Mesendoderm (in vitro differentiated cells): ENCODE measurements around the gene ITGA11.

Source experiments
- DNase-seq: peaks from one replicate; pipeline ENCODE4 v3.0.0; 2013
- H2AK5ac ChIP-seq: 2 replicates; pipeline ENCODE4 v1.6.1; 2013; ENCODE audit warnings: low read length, inconsistent platforms
- H2BK120ac ChIP-seq: 2 replicates; pipeline ENCODE4 v1.6.1; 2013; ENCODE audit warnings: low read depth, mild to moderate bottlenecking, low read length, moderate library complexity, mixed read lengths
- H2BK15ac ChIP-seq: replicated peaks from 2 replicates; pipeline ENCODE4 v1.6.1; 2013; ENCODE audit warnings: low read depth, mild to moderate bottlenecking, moderate library complexity
- H2BK5ac ChIP-seq: 2 replicates; pipeline ENCODE4 v1.6.1; 2013; ENCODE audit warnings: low read length, inconsistent platforms
- H3K18ac ChIP-seq: 2 replicates; pipeline ENCODE4 v1.6.1; 2013; ENCODE audit warnings: mild to moderate bottlenecking, low read length, mixed read lengths
- H3K23ac ChIP-seq: one replicate; pipeline ENCODE4 v1.6.1; 2013; ENCODE audit warnings: low read length
- H3K27ac ChIP-seq: 2 replicates; pipeline ENCODE4 v1.5.1; 2013; ENCODE audit warnings: low read depth, mild to moderate bottlenecking, inconsistent platforms, low read length, moderate library complexity
- H3K27me3 ChIP-seq: 2 replicates; pipeline ENCODE4 v1.6.1; 2013; ENCODE audit warnings: low read length, control low read depth, mild to moderate bottlenecking, inconsistent platforms; ENCODE audit not compliant: insufficient read depth, poor library complexity
- H3K36me3 ChIP-seq: 2 replicates; pipeline ENCODE4 v1.6.1; 2013; ENCODE audit warnings: low read length, inconsistent platforms; ENCODE audit not compliant: control insufficient read depth, insufficient read depth
- H3K4ac ChIP-seq: one replicate; pipeline ENCODE4 v1.6.1; 2013; ENCODE audit warnings: low read depth, mild to moderate bottlenecking, low read length, moderate library complexity
- H3K4me1 ChIP-seq: 2 replicates; pipeline ENCODE4 v1.6.1; 2013; ENCODE audit warnings: low read depth, low read length, inconsistent platforms; ENCODE audit not compliant: control insufficient read depth
- H3K4me2 ChIP-seq: 2 replicates; pipeline ENCODE4 v1.6.1; 2013; ENCODE audit warnings: low read length
- H3K4me3 ChIP-seq: 2 replicates; pipeline ENCODE4 v1.5.1; 2013; ENCODE audit warnings: mild to moderate bottlenecking, low read length
- H3K56ac ChIP-seq: one replicate; pipeline ENCODE4 v1.6.1; 2013; ENCODE audit warnings: low read length
- H3K79me1 ChIP-seq: 2 replicates; pipeline ENCODE4 v1.6.1; 2013; ENCODE audit warnings: low read length, inconsistent platforms
- H3K79me2 ChIP-seq: 2 replicates; pipeline ENCODE4 v1.6.1; 2013; ENCODE audit warnings: mild to moderate bottlenecking, low read length; ENCODE audit not compliant: control insufficient read depth, insufficient read depth
- H3K9ac ChIP-seq: 2 replicates; pipeline ENCODE4 v1.6.1; 2013; ENCODE audit warnings: low read length, inconsistent platforms
- H4K5ac ChIP-seq: one replicate; pipeline ENCODE4 v1.6.1; 2013; ENCODE audit warnings: low read length
- H4K8ac ChIP-seq: one replicate; pipeline ENCODE4 v1.6.1; 2013; ENCODE audit warnings: low read depth, mild to moderate bottlenecking, control low read depth, low read length, moderate library complexity
- WGBS: extraction: QIAGEN DNeasy Blood & Tissue Kit; methylation state at CpG from one replicate; pipeline ENCODE4 v1.1.7; 2013; ENCODE audit warnings: low lambda C conversion rate, missing lambda C conversion rate; ENCODE audit not compliant: insufficient coverage; ENCODE audit errors: extremely low coverage; 5-methylcytosine and 5-hydroxymethylcytosine counted together

ITGA11 gene

DNA sequence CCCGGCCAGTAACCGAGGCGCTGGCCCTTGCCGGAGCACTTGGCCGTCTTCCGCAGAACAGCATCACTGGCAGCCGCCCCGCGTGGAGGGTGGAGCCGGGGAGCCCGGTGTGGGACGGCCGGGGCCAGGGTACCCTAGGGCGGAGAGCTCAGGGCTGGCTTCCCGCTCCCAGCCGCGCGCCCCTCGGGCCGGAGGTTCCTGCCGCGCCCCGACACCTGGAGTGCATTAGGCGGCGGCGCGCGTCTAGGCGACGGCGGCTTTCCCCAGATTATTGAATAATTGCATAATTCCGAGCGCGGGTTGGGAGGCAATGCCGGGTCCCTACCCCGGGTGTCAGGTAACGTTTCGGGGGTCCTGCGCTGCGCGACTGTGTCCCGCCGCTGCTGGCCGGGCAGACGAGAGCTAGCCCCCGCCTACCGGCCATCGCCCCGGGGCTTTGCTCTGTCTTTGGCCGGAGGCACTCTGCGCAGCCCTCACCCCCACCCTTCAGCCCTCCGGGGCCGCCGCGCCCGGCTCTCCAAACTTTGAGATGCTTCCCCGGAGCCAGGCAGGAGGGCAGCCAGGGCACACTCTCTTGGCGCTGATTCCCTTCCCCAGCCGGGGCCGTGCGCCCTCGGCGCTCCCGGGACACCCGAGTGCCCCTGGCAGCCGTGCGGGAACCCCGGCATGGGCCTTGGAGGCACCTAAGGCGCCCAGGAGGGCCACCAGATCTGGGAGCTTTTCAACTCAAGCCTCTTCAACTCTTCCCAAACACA is 749 bp downstream of the ITGA11 start:
- Histone ChIP-seq H3K36me3 (no peaks in the 10 kb centered on the region), H2AK5ac (no peak overlapping the region), H2BK15ac (no peak overlapping the region), H3K56ac (peak overlapping the region; percentile 73), H3K23ac (peak overlapping the region; percentile 80), H3K4me3 (peak overlapping the region; percentile 24), H2BK120ac (no peak overlapping the region), H3K79me2 (no peaks in the 10 kb centered on the region), H3K4me1 (peaks cover 3% of the 10 kb centered on the region), H3K79me1 (no peaks in the 10 kb centered on the region), H4K8ac (no peak overlapping the region), H3K9ac (peak overlapping the region; percentile 67), H3K4ac (no peak overlapping the region), H2BK5ac (no peak overlapping the region), H3K27me3 (peaks cover 12% of the 10 kb centered on the region), H3K27ac (no peak overlapping the region), H3K4me2 (peak overlapping the region; percentile 98), H4K5ac (no peak overlapping the region), H3K18ac (peak overlapping the region; percentile 19)
- DNase-seq = peak; percentile 21
- WGBS = no CpG with 5 or more reads among the region's 69 CpGs

DNA sequence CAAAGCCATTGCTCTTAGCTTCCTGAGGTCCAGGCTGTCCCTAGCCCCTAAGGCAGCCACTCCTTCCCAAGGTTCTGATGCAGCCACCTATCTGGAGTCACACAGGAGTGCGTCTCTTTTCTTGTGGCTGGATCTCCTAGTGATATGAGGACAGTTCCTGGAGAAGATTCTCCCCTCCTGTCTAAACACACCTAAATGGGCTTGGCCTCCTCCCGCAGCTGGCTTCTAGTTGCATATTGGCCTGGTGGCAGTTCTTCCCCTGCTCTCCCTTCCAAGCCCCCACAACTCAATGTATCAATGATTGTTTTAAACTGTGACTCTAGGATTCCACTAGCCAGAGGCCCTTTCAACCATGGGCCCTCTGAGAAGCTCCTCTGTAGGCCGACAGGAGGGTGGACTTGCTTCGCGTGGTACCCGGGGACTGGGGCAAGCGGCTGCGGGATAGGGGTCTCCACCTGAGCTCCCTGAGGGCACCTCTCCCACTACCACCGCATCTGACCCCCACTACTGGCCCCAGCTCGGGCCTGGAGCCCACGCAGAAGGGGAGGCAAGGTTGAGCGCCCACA is 1.4 kb downstream of the ITGA11 start:
- Histone ChIP-seq H4K5ac (no peak overlapping the region), H3K4me1 (peaks cover 3% of the 10 kb centered on the region), H3K4me2 (no peak overlapping the region), H3K79me2 (no peaks in the 10 kb centered on the region), H3K18ac (no peak overlapping the region), H2BK120ac (no peak overlapping the region), H2AK5ac (no peak overlapping the region), H3K56ac (no peak overlapping the region), H2BK5ac (no peak overlapping the region), H3K79me1 (no peaks in the 10 kb centered on the region), H3K27ac (no peak overlapping the region), H3K23ac (no peak overlapping the region), H3K36me3 (no peaks in the 10 kb centered on the region), H3K27me3 (peaks cover 12% of the 10 kb centered on the region), H3K9ac (no peak overlapping the region), H4K8ac (no peak overlapping the region), H2BK15ac (no peak overlapping the region), H3K4ac (no peak overlapping the region), H3K4me3 (no peak overlapping the region)
- WGBS = no CpG with 5 or more reads among the region's 12 CpGs
- no peak for DNase-seq

DNA sequence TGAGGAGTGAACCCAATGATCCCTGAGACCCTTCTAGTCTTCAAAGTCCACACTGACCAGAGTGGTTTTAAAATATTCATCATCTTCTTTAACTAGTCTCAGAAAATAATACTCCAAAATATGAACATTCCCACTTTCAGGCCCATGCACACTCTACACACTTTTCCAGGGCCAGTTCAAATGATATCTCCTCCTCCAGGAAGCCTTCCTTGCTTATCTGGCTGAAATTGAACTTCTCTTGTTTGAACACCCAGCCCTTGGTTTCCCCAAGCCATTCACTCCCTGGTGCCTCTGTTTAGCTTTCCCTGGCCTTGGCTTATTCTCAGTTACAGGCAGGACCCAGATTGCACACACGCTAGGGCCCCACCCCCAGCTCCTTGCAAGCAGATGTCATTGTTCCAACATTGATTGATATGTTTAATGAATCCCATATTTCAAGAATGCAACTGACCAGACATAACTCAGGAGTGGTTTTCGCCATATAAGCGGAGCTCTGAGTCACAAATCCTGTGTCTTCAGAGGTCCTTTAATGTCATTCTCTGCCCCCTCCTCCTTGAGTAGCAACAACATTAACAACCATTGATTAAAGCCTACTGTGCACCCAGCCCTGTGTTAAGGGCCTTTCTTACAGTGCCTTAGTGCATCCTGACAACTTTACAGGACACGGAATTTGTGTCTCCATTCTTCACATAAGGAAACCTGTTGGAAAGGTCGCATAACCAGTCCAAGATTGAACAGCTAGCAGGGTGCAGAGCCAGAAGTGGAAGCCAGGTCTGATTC is 2.1 kb downstream of the ITGA11 start:
- DNase-seq = no peak
- H3K79me2 ChIP-seq = no peaks in the 10 kb centered on the region
- H3K56ac ChIP-seq = no peak overlapping the region
- no peak overlapping the region for H4K5ac ChIP-seq
- no peak overlapping the region for H2AK5ac ChIP-seq
- H3K9ac ChIP-seq = no peak overlapping the region
- H2BK15ac ChIP-seq = no peak overlapping the region
- H3K4me3 ChIP-seq = no peak overlapping the region
- peaks cover 3% of the 10 kb centered on the region for H3K4me1 ChIP-seq
- no peak overlapping the region for H3K4me2 ChIP-seq
- no peak overlapping the region for H2BK5ac ChIP-seq
- H4K8ac ChIP-seq = no peak overlapping the region
- no peak overlapping the region for H3K23ac ChIP-seq
- no peak overlapping the region for H3K18ac ChIP-seq
- H3K27ac ChIP-seq = no peak overlapping the region
- H3K36me3 ChIP-seq = no peaks in the 10 kb centered on the region
- H3K4ac ChIP-seq = no peak overlapping the region
- no CpG with 5 or more reads among the region's 5 CpGs for WGBS
- H3K27me3 ChIP-seq = peaks cover 12% of the 10 kb centered on the region
- no peak overlapping the region for H2BK120ac ChIP-seq
- H3K79me1 ChIP-seq = no peaks in the 10 kb centered on the region

DNA sequence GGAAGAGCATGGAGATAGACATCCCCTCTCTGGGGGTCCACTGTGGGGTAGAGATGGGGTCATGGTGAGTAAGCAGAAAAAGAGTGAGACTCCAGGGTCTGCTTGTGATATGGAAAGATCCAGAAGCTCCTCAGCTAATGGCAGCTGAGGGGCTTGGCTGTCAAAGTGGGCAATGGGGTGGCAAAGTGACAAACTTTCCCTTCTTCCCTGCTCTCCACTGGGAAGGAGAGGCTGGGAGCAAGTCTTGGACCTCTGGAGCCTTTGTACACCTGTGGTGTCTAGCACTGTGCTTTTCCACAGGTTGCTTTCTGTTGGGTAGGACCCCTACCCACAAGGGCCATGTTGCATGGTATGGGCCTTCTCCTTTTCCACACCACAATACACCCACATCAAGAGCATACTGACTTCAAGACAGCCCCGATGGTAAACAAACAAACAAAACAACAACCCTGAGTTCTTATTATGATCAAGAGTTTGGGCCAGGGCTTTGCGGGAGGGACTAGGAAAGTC is 3.5 kb downstream of the ITGA11 start:
- Histone ChIP-seq H2AK5ac (no peak overlapping the region), H3K4me2 (no peak overlapping the region), H4K8ac (no peak overlapping the region), H4K5ac (no peak overlapping the region), H3K56ac (no peak overlapping the region), H3K27ac (no peak overlapping the region), H3K36me3 (no peaks in the 10 kb centered on the region), H2BK15ac (no peak overlapping the region), H3K79me2 (no peaks in the 10 kb centered on the region), H3K23ac (no peak overlapping the region), H3K27me3 (peaks cover 9% of the 10 kb centered on the region), H3K9ac (no peak overlapping the region), H3K4me1 (peaks cover 3% of the 10 kb centered on the region), H2BK120ac (no peak overlapping the region), H3K79me1 (no peaks in the 10 kb centered on the region), H3K4me3 (no peak overlapping the region), H2BK5ac (no peak overlapping the region), H3K4ac (no peak overlapping the region), H3K18ac (no peak overlapping the region)
- WGBS = no CpG with 5 or more reads among the region's 2 CpGs
- DNase-seq = no peak

DNA sequence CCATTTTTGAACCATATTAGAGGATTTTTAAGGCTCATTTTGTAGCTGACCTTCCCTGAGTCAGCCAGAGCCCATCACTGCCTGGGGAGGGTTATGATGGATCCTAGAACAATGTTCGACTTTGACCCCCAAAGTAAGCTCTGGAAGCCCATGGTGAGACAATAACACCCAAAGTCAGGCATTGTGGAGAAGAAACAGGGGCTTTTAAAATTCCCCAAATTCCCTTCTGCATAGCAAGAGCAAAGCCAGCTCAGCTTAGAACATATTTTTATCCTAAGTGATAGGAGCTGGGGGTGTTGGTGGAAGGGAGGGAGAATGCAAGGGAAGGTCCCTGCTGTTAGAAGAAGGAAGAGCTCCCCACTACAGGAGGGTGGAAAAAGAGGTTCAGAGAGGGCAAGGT is 4.0 kb downstream of the ITGA11 start:
- Histone ChIP-seq H3K79me1 (no peaks in the 10 kb centered on the region), H2AK5ac (no peak overlapping the region), H2BK5ac (no peak overlapping the region), H3K79me2 (no peaks in the 10 kb centered on the region), H3K4me2 (no peak overlapping the region), H3K4me3 (no peak overlapping the region), H3K18ac (no peak overlapping the region), H3K56ac (no peak overlapping the region), H4K5ac (no peak overlapping the region), H3K9ac (no peak overlapping the region), H3K27ac (no peak overlapping the region), H3K36me3 (no peaks in the 10 kb centered on the region), H2BK120ac (no peak overlapping the region), H3K4ac (no peak overlapping the region), H3K23ac (no peak overlapping the region), H3K27me3 (peaks cover 9% of the 10 kb centered on the region), H3K4me1 (peaks cover 3% of the 10 kb centered on the region), H4K8ac (no peak overlapping the region), H2BK15ac (no peak overlapping the region)
- DNase-seq = no peak
- no CpG with 5 or more reads among the region's 1 CpG for WGBS
